ENCODE measurements around the gene CYP2U1. TPM values are rescaled to one million over a fixed set of nuclear protein-coding genes. Genes with fewer than 3 reads are reported as not detected.

CYP2U1 gene
- total and polyA plus RNA-seq, 2 of the 8 experiments (the other 6 are each of a cell fraction or from before 2014, with no cell fraction given): 3.1 to 5.0 TPM

- Histone ChIP-seq H3K4me2 (ENCODE audit: insufficient read depth in 1 of 2, low read depth in 2 of 2, low read length in 2 of 2) (no peak overlapping the region), H2BK120ac (replicated peaks; ENCODE audit: low read depth, low read length) (no peak overlapping the region), H3K79me2 (ENCODE audit: control insufficient read depth in 1 of 2, insufficient read depth in 2 of 2, low read length in 2 of 2) (no peaks in the 10 kb centered on the region), H2AFZ (ENCODE audit: low read length) (no peak overlapping the region), H3K18ac (ENCODE audit: extremely low read depth, low read length) (no peak overlapping the region), H4K91ac (replicated peaks; ENCODE audit: insufficient read length, low read length) (no peak overlapping the region), H3K23me2 (ENCODE audit: low read depth, low read length) (no peaks in the 10 kb centered on the region), H2BK12ac (ENCODE audit: low read depth, low read length) (no peak overlapping the region), H3K27ac (ENCODE audit: low read depth, low read length) (no peak overlapping the region), H3K79me1 (ENCODE audit: low read depth, low read length) (no peaks in the 10 kb centered on the region), H2BK20ac (ENCODE audit: low read length) (no peak overlapping the region), H4K5ac (ENCODE audit: insufficient read length, low read depth, low read length) (no peak overlapping the region), H2BK15ac (ENCODE audit: low read length) (no peak overlapping the region), H3K9ac (replicated peaks in 1 of 4; ENCODE audit: extremely low read depth in 1 of 4, low read depth in 3 of 4, low read length in 3 of 4) (no peak overlapping the region), H3K4me3 (ENCODE audit: extremely low read depth in 1 of 4, insufficient read depth in 2 of 4, low read depth in 3 of 4, low read length in 4 of 4) (no peak overlapping the region), H3K14ac (ENCODE audit: insufficient read length) (no peak overlapping the region), H2AK5ac (ENCODE audit: low read depth, low read length) (no peak overlapping the region), H3K4me1 (replicated peaks in 1 of 4; ENCODE audit: control insufficient read depth in 3 of 4, insufficient read depth in 4 of 4, low read length in 3 of 4) (no peaks in the 10 kb centered on the region), H4K8ac (ENCODE audit: extremely low read depth, insufficient read depth, low read length) (no peak overlapping the region), H3K56ac (replicated peaks; ENCODE audit: insufficient read length, low read depth, low read length) (no peak overlapping the region), H2BK5ac (ENCODE audit: low read depth, low read length) (no peak overlapping the region), H3K9me3 (ENCODE audit: insufficient read depth in 2 of 2, low read depth in 1 of 2, low read length in 1 of 2) (no peaks in the 10 kb centered on the region), H4K20me1 (replicated peaks in 1 of 2; ENCODE audit: control insufficient read depth in 1 of 2, insufficient read depth in 2 of 2, low read length in 2 of 2) (no peaks in the 10 kb centered on the region), H3K4ac (replicated peaks; ENCODE audit: insufficient read length, low read depth, low read length) (no peak overlapping the region), H3K36me3 (ENCODE audit: control insufficient read depth in 2 of 4, insufficient read depth in 4 of 4, low read length in 3 of 4) (no peaks in the 10 kb centered on the region), H3K27me3 (replicated peaks in 1 of 4; ENCODE audit: control insufficient read depth in 3 of 4, extremely low read depth in 1 of 4, insufficient read depth in 3 of 4, low read length in 3 of 4) (no peaks in the 10 kb centered on the region), H3K23ac (ENCODE audit: insufficient read length) (no peak overlapping the region)
- CTCF ChIA-PET (ENCODE audit: partially characterized antibody): interaction anchor here (1.5 kb wide), 1 partner anchor 177 kb away, joined by 3 read pairs; no protein-coding TSS in a partner anchor
- POLR2A ChIA-PET (ENCODE audit: partially characterized antibody): no interaction called here
- 93% methylated on average over 2 of the region's 2 CpGs; no CpG with 5 or more reads in 1 of the 2 experiments for WGBS, 2 experiments (ENCODE audit: extremely low coverage in 1 of 2, insufficient coverage in 1 of 2, insufficient read length in 1 of 2, insufficient replicate concordance in 2 of 2, low coverage in 1 of 2, low lambda C conversion rate in 2 of 2, missing lambda C conversion rate in 1 of 2)
- no peak for DNase-seq (ENCODE audit: low read depth in 1 of 2, low spot score in 2 of 2)
- FAIRE-seq: no peak
- TF ChIP-seq POU5F1 (IDR thresholded peaks at IDR 0.05; ENCODE audit: low read depth, low read length) (no peak), HDAC6 (IDR thresholded peaks at IDR 0.05; ENCODE audit: low read depth, low read length) (no peak), TBP (IDR thresholded peaks at IDR 0.05; ENCODE audit: low read depth, low read length) (no peak), GABPA (IDR thresholded peaks at IDR 0.05; ENCODE audit: borderline replicate concordance, insufficient read depth, low read length) (no peak), SIX5 (IDR thresholded peaks at IDR 0.05; ENCODE audit: low read depth, low read length) (no peak)
Measured at GRCh38 chr4:107917500-107917899, 13.8 kb upstream of the CYP2U1 start.

Data from H1 (cell line).